ENCODE measurements around the gene SCLY.

SCLY gene

GRCh38 chr2:238022594-238023157 is 38.1 kb upstream of the SCLY start:
- no peak for TF ChIP-seq CTCF (IDR thresholded peaks at IDR 0.05; ENCODE audit: low read length, missing control alignments)
- no peak for DNase-seq (ENCODE audit: low read depth)
- no peak overlapping the region for H3K4me3 ChIP-seq (replicated peaks; ENCODE audit: low read depth, low read length)

- no peak for TF ChIP-seq CTCF (IDR thresholded peaks at IDR 0.05; ENCODE audit: low read length, missing control alignments)
Observed at GRCh38 chr2:238023608-238024007, 37.2 kb upstream of the SCLY start.

GRCh38 chr2:238024986-238025385 is 35.8 kb upstream of the SCLY start:
- TF ChIP-seq CTCF (IDR thresholded peaks at IDR 0.05; ENCODE audit: low read length, missing control alignments) = no peak
- no peak overlapping the region for H3K4me3 ChIP-seq (replicated peaks; ENCODE audit: low read depth, low read length)
- DNase-seq (ENCODE audit: low read depth) = peak; percentile 30

More at GRCh38 chr2:238023608-238024007, 37.2 kb upstream of the SCLY start:
- DNase-seq (ENCODE audit: low read depth) = no peak
- H3K4me3 ChIP-seq (replicated peaks; ENCODE audit: low read depth, low read length) = no peak overlapping the region

GRCh38 chr2:238025741-238026360 is 35.0 kb upstream of the SCLY start:
- DNase-seq (ENCODE audit: low read depth) = no peak
- no peak overlapping the region for H3K4me3 ChIP-seq (replicated peaks; ENCODE audit: low read depth, low read length)
- no peak for TF ChIP-seq CTCF (IDR thresholded peaks at IDR 0.05; ENCODE audit: low read length, missing control alignments)

- no peak for TF ChIP-seq CTCF (IDR thresholded peaks at IDR 0.05; ENCODE audit: low read length, missing control alignments)
- H3K4me3 ChIP-seq (replicated peaks; ENCODE audit: low read depth, low read length) = no peak overlapping the region
- DNase-seq (ENCODE audit: low read depth) = no peak
Observed at GRCh38 chr2:238027058-238027457, 33.7 kb upstream of the SCLY start.

- H3K4me3 ChIP-seq (replicated peaks; ENCODE audit: low read depth, low read length) = no peak overlapping the region
- DNase-seq (ENCODE audit: low read depth) = no peak
- no peak for TF ChIP-seq CTCF (IDR thresholded peaks at IDR 0.05; ENCODE audit: low read length, missing control alignments)
Observed at GRCh38 chr2:238027591-238028415, 33.0 kb upstream of the SCLY start.

Data from fibroblast of pulmonary artery (primary cell).